HEK293 (cell line): ENCODE data around the gene SHROOM4.

Experiments
- CTCF ChIA-PET: fragments of 350-600 bp; formaldehyde crosslinking; extraction: SDS; loops from one replicate; lab custom pipeline; 2021; ENCODE audit warnings: antibody characterized with exemption; lab: Yijun Ruan, JAX
- POLR2A ChIA-PET: fragments of 300-600 bp; formaldehyde crosslinking; extraction: SDS; loops from one replicate; lab custom pipeline; 2020; ENCODE audit warnings: antibody characterized with exemption, inconsistent platforms; lab: Yijun Ruan, JAX
- H3K27ac ChIP-seq: fragments of 200-500 bp; sonication (Bioruptor generic); 2 replicates; pipeline ENCODE4 v1.5.1; 2014; ENCODE audit warnings: low read depth, low read length, control low read depth, inconsistent platforms; ENCODE audit errors: extremely low read depth
- H3K36me3 ChIP-seq, 2 experiments: fragments of 200-500 bp in 1 of 2; sonication (Bioruptor generic) in 1 of 2; 1 replicate in 1 of 2; 2 replicates in 1 of 2; pipeline ENCODE4 v1.5.1; 2014 to 2017; ENCODE audit warnings: inconsistent platforms in 2 of 2, low read length in 2 of 2; ENCODE audit not compliant: control insufficient read depth in 2 of 2, insufficient read depth in 1 of 2
- H3K4me1 ChIP-seq: fragments of 200-500 bp; sonication (Bioruptor generic); 2 replicates; pipeline ENCODE4 v1.5.1; 2014; ENCODE audit warnings: mild to moderate bottlenecking, low read length, inconsistent platforms; ENCODE audit not compliant: control insufficient read depth, insufficient read depth
- H3K4me3 ChIP-seq: 2 replicates; pipeline ENCODE4 v1.5.1; 2011; ENCODE audit warnings: low read depth, mild to moderate bottlenecking, control low read depth, low read length, moderate library complexity
- H3K9me3 ChIP-seq: fragments of 200-500 bp; sonication (Bioruptor generic); 2 replicates; pipeline ENCODE4 v1.5.1; 2014; ENCODE audit warnings: low read depth, low read length, inconsistent platforms; ENCODE audit not compliant: control insufficient read depth, insufficient read depth
- ELK4 ChIP-seq: IDR thresholded peaks from 2 replicates; pipeline ENCODE4 v1.6.1; 2011; ENCODE audit warnings: mild to moderate bottlenecking, low read depth, low read length, borderline replicate concordance
- HOXA7 ChIP-seq: sonication (generic); formaldehyde crosslinking; IDR thresholded peaks from 2 replicates; pipeline ENCODE4 v1.8.1; 2022; ENCODE audit warnings: missing genetic modification reagents, borderline replicate concordance
- WT1 ChIP-seq: fragments of 450-650 bp; formaldehyde crosslinking; IDR thresholded peaks from 2 replicates; pipeline ENCODE4 v1.5.1; 2016; ENCODE audit warnings: missing biosample characterization, missing genetic modification characterization
- ZBTB21 ChIP-seq: fragments of 450-650 bp; formaldehyde crosslinking; IDR thresholded peaks from 2 replicates; pipeline ENCODE4 v1.5.1; 2017; ENCODE audit warnings: missing biosample characterization, missing genetic modification characterization
- ZIC2 ChIP-seq: fragments of 450-650 bp; formaldehyde crosslinking; IDR thresholded peaks from 2 replicates; pipeline ENCODE4 v1.5.1; 2016; ENCODE audit warnings: missing biosample characterization, missing genetic modification characterization
- ZNF132 ChIP-seq: fragments of 450-650 bp; formaldehyde crosslinking; IDR thresholded peaks from 2 replicates; pipeline ENCODE4 v1.5.1; 2017; ENCODE audit warnings: missing biosample characterization, missing genetic modification characterization, borderline replicate concordance
- ZNF202 ChIP-seq: fragments of 450-650 bp; formaldehyde crosslinking; IDR thresholded peaks from 2 replicates; pipeline ENCODE4 v1.5.1; 2016; ENCODE audit warnings: missing biosample characterization, missing genetic modification characterization, borderline replicate concordance
- ZNF223 ChIP-seq: fragments of 450-650 bp; formaldehyde crosslinking; IDR thresholded peaks from 2 replicates; pipeline ENCODE4 v1.5.1; 2016; ENCODE audit warnings: missing biosample characterization, missing genetic modification characterization
- ZNF423 ChIP-seq: fragments of 450-650 bp; formaldehyde crosslinking; IDR thresholded peaks from 2 replicates; pipeline ENCODE4 v1.5.1; 2016; ENCODE audit warnings: missing biosample characterization, missing genetic modification characterization
- ZNF561 ChIP-seq: fragments of 450-650 bp; IDR thresholded peaks from 2 replicates; pipeline ENCODE4 v1.5.1; 2018; ENCODE audit warnings: missing biosample characterization, missing genetic modification characterization, borderline replicate concordance
- ZNF610 ChIP-seq: fragments of 450-650 bp; formaldehyde crosslinking; IDR thresholded peaks from 2 replicates; pipeline ENCODE4 v1.5.1; 2016; ENCODE audit warnings: missing biosample characterization, missing genetic modification characterization, borderline replicate concordance
- ZNF654 ChIP-seq: fragments of 450-650 bp; formaldehyde crosslinking; IDR thresholded peaks from 2 replicates; pipeline ENCODE4 v1.5.1; 2016; ENCODE audit warnings: low read depth, missing biosample characterization, missing genetic modification characterization
- ZNF776 ChIP-seq: fragments of 450-650 bp; formaldehyde crosslinking; IDR thresholded peaks from 2 replicates; pipeline ENCODE4 v1.5.0; 2017; ENCODE audit warnings: missing biosample characterization, missing genetic modification characterization, borderline replicate concordance
- ZNF843 ChIP-seq: fragments of 450-650 bp; formaldehyde crosslinking; IDR thresholded peaks from 2 replicates; pipeline ENCODE4 v1.5.1; 2016; ENCODE audit warnings: missing biosample characterization, missing genetic modification characterization
- ZSCAN16 ChIP-seq: fragments of 450-650 bp; formaldehyde crosslinking; IDR thresholded peaks from 2 replicates; pipeline ENCODE4 v1.5.1; 2016; ENCODE audit warnings: missing biosample characterization, missing genetic modification characterization
- TF ChIP-seq, protein P1 (sequence below): fragments of 450-650 bp; formaldehyde crosslinking; IDR thresholded peaks from 2 replicates; pipeline ENCODE4 v1.5.1; 2016; ENCODE audit warnings: missing biosample characterization, missing genetic modification characterization

The SHROOM4 gene

GRCh38 chrX:50586407-50586806 lies 227.6 kb downstream of the SHROOM4 start (continued):
- TF ChIP-seq ZSCAN16 (no peak), HOXA7 (CRISPR knock-in tag) (no peak), ZNF423 (tag by site-specific recombination) (no peak)

DNA sequence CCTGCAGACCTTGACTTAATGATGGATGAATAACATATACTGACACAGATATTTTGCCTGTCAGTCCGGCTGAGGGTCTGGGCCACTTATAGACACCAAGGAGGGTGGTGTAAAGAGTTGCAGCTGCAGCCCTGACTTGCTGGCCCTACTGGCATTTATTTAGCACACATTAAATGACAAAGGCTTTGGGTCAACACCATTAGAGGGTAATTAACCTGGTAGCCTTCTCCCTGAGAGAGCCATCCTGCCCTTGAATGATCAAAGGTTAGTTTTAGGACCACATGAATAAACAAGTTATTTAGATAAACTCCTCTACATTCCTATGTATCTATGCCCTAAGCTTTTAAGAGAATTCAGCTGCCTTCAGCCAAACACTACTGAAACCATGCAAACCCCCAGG lies 232.6 kb downstream of the SHROOM4 start:
- CTCF ChIA-PET, result interaction anchor here (0.5 to 2.1 kb wide), 5 partner anchors 12 to 697 kb away, joined by 3 to 7 read pairs (median 3); no protein-coding TSS in a partner anchor
- H3K36me3 ChIP-seq, result no peaks in the 10 kb centered on the region

DNA sequence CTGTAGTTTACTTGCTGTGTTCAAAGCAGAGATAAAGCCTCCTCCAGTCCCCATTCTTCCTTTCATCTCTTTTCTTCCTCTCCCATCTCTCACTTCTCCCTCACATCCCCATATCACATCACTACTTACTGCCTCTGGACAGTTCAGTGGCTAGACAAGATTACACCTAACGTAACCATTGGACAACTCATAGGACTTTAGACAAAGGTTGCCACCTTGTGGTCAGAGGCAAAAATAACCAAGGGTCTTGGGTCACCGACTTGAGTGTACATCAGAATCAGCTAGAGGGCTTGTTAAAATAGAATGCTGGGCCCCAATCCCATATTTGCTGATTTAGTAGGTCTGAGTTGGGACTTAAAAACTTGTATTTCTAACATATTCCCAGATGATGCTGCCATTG lies 234.0 kb downstream of the SHROOM4 start:
- ChIA-PET CTCF (interaction anchor here (0.6 to 2.2 kb wide), 26 partner anchors 8 to 697 kb away, joined by 3 to 23 read pairs (median 3); partner anchors contain the start of gene CCNB3), POLR2A (no interaction called here)
- H3K4me3 ChIP-seq, result no peak overlapping the region
- H3K4me1 ChIP-seq, result no peaks in the 10 kb centered on the region
- no peaks in the 10 kb centered on the region for H3K36me3 ChIP-seq
- no peak overlapping the region for H3K27ac ChIP-seq
- TF ChIP-seq ZNF654 (tag by site-specific recombination) (peak; percentile 56), ELK4 (no peak)
- TF ChIP-seq, protein P1, sequence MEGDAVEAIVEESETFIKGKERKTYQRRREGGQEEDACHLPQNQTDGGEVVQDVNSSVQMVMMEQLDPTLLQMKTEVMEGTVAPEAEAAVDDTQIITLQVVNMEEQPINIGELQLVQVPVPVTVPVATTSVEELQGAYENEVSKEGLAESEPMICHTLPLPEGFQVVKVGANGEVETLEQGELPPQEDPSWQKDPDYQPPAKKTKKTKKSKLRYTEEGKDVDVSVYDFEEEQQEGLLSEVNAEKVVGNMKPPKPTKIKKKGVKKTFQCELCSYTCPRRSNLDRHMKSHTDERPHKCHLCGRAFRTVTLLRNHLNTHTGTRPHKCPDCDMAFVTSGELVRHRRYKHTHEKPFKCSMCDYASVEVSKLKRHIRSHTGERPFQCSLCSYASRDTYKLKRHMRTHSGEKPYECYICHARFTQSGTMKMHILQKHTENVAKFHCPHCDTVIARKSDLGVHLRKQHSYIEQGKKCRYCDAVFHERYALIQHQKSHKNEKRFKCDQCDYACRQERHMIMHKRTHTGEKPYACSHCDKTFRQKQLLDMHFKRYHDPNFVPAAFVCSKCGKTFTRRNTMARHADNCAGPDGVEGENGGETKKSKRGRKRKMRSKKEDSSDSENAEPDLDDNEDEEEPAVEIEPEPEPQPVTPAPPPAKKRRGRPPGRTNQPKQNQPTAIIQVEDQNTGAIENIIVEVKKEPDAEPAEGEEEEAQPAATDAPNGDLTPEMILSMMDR, result 0 out of 2 replicates have a peak, but pooled peaks have one; percentile 7
- no peaks in the 10 kb centered on the region for H3K9me3 ChIP-seq

More for the DNA sequence above, 232.6 kb downstream of the SHROOM4 start:
- H3K27ac ChIP-seq, result no peak overlapping the region
- POLR2A ChIA-PET, result no interaction called here
- H3K4me1 ChIP-seq, result no peaks in the 10 kb centered on the region
- H3K4me3 ChIP-seq, result no peak overlapping the region
- TF ChIP-seq WT1 (tag by site-specific recombination), result no peak
- TF ChIP-seq ZBTB21 (tag by site-specific recombination), result no peak
- TF ChIP-seq ZNF561 (tag by site-specific recombination), result no peak
- TF ChIP-seq ZNF223 (tag by site-specific recombination), result no peak
- no peak for TF ChIP-seq ZNF132 (tag by site-specific recombination)
- TF ChIP-seq ZNF202 (tag by site-specific recombination), result no peak
- TF ChIP-seq ZIC2 (tag by site-specific recombination), result no peak
- TF ChIP-seq ZNF610, result no peak
- TF ChIP-seq ZNF776 (tag by site-specific recombination), result no peak
- H3K9me3 ChIP-seq, result no peaks in the 10 kb centered on the region

DNA sequence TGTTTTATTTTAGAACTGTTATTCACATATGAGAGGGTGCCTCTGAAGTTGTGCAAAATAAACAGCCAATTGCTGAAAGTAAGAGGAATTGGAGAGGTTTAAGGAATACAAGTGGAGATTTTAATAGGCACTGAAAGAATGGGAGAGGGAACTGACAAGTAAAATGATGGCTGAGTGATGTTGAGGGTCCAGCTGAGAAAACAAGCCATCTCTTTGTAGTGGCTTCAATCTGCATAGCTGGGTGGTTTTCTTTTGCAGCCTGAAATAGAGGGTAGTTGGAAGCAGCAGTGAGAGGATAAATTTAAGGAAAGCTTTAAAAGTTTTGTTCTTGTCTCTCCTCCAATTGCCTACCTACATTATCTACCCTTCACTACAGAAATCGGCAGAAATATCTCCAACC lies 236.7 kb downstream of the SHROOM4 start:
- no peaks in the 10 kb centered on the region for H3K4me1 ChIP-seq
- CTCF ChIA-PET, result interaction anchor here (0.6 kb wide), 2 partner anchors 326 to 651 kb away, joined by 3 read pairs; no protein-coding TSS in a partner anchor
- H3K27ac ChIP-seq, result no peak overlapping the region
- POLR2A ChIA-PET, result no interaction called here
- H3K36me3 ChIP-seq, result no peaks in the 10 kb centered on the region
- no peak overlapping the region for H3K4me3 ChIP-seq
- no peaks in the 10 kb centered on the region for H3K9me3 ChIP-seq
- TF ChIP-seq ZNF843 (tag by site-specific recombination), result no peak
